HG03045 (cell line): ENCODE measurements around the gene FMN1.

Experiments
- ATAC-seq: cut with Tn5 transposase; IDR thresholded peaks from one replicate; pipeline ENCODE4 v1.9.1; 2021; ENCODE audit warnings: mild to moderate bottlenecking, moderate library complexity; ENCODE audit not compliant: unreplicated experiment

FMN1 gene

GRCh38 chr15:33158366-33158765 lies 36.1 kb downstream of the FMN1 start:
- no peak for ATAC-seq

DNA sequence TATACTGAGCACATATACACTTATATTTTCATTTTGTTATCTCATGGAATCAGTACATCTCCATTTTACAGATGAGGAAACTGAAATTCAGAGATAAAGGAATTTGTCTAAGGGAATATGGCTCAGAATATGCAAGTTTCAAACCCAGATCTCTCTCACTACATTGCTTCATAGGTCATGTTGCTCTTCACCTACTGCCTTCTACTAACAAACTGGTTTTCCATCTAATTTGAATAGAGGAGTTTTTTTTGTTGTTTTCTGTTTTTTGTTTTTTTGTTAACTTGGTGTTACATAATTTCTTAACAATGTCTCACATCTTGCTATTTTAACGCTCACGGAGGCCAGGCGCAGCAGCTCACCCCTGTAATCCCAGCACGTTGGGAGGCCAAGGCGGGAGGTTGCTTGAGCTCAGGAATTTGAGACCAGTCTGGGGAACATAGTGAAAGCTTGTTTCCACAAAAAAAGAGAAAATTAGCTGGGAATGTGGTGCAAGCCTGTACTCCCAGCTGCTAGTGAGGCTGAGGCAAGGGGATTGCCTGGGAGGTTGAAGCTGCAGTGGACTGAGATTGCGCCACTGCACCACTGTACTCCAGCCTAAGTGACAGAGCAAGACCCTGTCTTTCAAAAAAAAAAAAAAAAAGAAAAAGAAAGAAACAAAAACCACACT lies 37.0 kb downstream of the FMN1 start:
- ATAC-seq: no peak

GRCh38 chr15:33155691-33156420 lies 38.7 kb downstream of the FMN1 start:
- ATAC-seq: no peak

DNA sequence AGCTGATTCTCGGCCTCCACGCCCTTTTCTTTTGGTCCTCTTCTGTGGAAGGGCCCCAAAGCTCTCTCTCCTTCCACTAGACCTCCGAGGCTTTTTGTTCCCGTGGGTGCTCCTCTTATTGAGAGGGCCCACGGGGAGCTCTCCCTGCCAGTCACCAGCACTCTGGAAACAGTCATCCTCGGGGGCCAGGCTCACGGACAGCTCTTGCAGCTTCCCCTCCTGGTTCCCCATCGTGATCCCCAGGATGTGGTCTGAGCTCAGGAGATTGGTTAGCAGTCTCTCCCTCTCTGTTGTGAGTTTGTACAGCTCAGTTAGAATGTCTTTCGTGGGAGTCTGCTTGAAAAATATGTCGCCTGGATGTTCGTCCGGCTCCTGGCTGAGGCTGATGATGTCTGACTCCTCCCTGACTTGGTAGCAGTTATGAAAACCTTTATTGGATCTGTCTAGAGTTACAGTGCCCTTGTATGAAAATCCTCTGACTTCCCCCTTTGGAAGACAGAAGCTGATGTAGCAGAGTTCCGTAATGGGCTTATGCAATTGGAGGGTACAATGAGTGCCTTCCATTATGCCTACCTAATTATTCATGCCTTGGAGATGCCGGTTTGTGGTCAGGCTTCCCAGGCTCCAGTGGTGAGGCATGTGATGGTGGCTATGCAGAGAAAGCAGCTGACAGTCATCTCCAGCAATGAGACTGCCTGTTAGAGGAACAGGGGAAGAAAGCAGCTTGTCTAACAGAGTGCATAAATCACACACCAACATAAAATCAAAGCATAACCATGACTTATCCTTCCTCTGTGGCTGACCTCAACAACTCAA lies 40.0 kb downstream of the FMN1 start:
- no peak for ATAC-seq

DNA sequence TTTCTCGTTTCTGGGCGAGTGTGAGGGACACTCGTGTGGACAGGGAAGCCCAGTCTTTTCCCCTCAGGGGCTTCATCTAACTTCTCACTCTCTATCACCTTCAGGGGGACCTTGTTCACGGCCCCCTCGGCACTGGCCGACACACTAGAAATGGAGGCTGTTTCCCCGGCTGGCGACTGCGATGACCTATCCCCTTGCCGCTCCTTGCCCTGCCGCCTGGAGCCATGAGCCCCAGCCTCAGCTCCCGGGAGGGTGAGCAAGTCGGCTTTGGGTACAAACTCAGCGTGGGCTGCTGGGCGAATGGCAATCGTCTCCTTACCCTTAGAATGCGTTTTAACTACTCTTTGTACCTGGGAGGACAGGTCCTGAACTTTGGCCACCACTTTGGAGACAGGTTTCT lies 41.0 kb downstream of the FMN1 start:
- ATAC-seq: no peak

- no peak for ATAC-seq
Observed at GRCh38 chr15:33152502-33153109, 41.9 kb downstream of the FMN1 start.

- no peak for ATAC-seq
Observed at GRCh38 chr15:33150971-33151370, 43.5 kb downstream of the FMN1 start.

DNA sequence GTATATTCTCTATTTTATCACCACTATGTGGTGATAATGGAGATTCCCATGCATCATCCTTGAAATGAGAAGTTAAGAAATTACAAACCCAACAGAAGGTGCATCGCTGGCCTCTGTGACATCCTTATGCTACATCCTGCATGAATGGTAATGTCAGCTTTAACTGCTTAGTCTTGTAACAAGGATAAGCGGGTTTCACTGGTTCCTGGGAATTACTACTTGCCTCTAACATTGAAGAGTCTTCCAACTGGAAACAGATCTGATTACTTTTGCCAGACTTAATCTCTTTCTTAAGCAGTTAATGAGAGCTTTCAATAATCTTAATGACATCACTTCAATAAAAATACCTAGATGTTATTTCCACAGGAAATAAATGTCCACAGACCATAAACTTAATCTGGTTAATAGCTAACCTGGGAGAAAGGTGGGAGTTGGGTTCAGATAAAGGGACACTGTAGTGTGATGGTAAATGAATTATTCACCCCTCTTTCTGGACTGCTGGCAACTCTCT lies 44.0 kb downstream of the FMN1 start:
- no peak for ATAC-seq

- no peak for ATAC-seq
Observed at GRCh38 chr15:33149919-33150318, 44.6 kb downstream of the FMN1 start.

- ATAC-seq: no peak
Observed at GRCh38 chr15:33148129-33148751, 46.3 kb downstream of the FMN1 start.

DNA sequence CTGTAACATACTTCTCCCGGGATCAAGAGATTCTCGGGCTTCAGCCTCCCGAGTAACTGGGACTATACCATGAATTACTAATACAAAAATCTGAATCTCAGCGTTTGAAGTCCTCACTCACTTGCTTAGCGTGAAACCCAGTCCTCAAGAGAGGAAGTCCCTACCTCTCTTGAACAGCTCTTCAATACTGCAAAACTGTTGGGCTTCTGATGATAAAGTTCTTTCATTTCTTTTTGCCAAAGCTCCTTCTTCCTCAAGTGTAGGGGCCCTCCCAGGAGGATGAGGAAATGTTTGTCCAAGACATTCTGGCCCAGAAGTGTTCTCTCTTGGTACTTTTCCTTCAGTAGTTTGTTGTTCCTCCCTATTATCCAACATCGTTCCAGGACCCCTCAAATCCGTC lies 48.5 kb downstream of the FMN1 start:
- no peak for ATAC-seq

- no peak for ATAC-seq
Observed at GRCh38 chr15:33145447-33145846, 49.1 kb downstream of the FMN1 start.

DNA sequence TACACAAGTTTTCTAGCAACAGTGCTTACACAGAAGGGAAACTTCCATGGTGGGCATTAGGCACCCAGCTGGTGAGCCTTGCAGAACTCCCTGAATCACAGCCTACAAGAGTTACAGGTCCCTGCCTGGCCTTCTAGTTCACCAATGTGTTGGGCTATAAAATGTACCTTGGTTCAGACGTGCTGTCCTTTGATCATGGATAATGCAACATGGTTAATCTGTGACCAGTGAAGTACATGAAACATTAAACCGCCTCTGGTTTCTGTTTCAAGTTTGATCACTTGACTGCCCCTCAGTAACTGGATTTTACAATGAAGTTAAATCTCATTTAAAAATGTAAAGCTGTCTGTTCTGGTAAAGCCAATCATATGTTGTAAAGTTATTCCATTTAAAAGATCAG lies 51.8 kb downstream of the FMN1 start:
- ATAC-seq: no peak

DNA sequence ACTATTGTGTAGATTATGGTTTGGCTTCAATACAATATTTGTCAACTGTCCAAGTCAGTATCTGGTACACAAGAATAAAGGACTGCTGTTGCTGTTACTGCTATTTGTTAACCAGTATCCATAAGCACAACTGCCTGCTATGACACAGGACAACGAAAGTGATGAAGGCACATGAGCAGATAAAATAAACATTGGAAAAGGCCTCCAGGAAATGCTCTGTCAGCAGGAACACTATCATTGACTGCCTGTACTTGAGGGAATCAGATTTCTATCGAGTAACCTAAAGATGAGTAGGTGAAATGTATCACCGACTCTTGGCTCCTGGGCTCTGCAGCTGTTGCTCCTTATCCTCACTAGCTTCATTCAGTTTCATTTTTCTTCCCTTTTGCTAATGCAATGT lies 56.5 kb downstream of the FMN1 start:
- no peak for ATAC-seq

GRCh38 chr15:33137101-33137500 lies 57.4 kb downstream of the FMN1 start:
- ATAC-seq: no peak

GRCh38 chr15:33136353-33136752 lies 58.2 kb downstream of the FMN1 start:
- no peak for ATAC-seq

DNA sequence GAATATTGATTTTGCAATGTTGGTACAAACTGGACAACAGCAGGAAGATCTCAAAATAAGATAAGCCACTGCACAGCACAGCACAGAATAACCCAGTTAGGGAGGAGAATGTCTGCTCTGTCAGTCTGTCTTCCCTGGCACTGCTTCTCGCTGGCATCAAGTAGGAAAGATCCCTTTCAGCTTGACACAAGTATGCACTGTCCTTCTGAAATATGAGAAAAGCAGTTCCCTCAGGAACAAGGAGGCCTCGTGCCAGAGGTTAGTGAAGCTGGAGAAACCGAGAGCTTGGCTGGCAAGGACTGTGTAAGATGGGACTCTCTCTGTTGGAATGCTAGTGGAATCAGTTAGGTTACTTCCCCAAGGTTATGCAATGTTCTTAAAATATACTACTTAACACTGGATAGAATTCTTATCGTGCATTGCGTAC lies 59.1 kb downstream of the FMN1 start:
- no peak for ATAC-seq

- no peak for ATAC-seq
Observed at GRCh38 chr15:33132722-33133345, 61.7 kb downstream of the FMN1 start.

DNA sequence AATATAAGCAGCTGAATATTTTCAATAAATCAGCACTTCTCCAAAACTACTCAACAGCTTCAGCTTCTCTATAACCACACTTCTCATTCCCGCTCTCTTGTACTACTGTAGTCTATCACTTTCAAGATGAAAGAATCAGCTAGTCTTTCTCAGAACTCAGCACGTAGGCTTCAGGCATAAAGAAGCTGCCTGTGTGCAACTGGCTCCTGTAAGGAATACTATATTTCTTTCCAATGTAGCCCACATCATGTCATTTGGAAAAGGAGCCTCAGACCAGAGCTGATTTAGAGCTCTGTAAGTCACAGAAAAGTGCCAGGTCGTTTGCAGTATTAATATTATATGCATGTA lies 62.3 kb downstream of the FMN1 start:
- ATAC-seq: no peak

GRCh38 chr15:33131552-33132232 lies 62.8 kb downstream of the FMN1 start:
- ATAC-seq: no peak
